ENCODE measurements around the gene OXSR1.

OXSR1 gene

DNA sequence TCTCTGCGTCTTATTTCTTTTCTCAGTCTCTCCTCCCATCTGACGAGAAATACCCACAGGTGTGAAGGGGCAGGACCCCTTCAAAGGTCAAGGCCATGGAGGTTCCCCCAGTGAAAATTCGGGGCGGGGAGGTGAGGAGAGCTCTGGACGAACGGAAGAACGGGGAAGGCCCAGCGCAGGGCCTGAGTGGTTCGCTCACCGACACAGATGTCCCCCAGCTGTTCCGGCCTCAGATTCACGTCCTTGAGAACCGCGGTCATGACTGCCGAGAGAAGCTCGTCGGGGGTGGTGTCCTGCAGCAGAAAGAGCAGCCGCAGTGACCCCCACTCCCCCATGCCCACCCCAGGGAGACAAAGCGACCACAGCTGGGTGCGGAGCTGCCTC lies 29.0 kb upstream of the OXSR1 start:
- TF ChIP-seq, protein P1, sequence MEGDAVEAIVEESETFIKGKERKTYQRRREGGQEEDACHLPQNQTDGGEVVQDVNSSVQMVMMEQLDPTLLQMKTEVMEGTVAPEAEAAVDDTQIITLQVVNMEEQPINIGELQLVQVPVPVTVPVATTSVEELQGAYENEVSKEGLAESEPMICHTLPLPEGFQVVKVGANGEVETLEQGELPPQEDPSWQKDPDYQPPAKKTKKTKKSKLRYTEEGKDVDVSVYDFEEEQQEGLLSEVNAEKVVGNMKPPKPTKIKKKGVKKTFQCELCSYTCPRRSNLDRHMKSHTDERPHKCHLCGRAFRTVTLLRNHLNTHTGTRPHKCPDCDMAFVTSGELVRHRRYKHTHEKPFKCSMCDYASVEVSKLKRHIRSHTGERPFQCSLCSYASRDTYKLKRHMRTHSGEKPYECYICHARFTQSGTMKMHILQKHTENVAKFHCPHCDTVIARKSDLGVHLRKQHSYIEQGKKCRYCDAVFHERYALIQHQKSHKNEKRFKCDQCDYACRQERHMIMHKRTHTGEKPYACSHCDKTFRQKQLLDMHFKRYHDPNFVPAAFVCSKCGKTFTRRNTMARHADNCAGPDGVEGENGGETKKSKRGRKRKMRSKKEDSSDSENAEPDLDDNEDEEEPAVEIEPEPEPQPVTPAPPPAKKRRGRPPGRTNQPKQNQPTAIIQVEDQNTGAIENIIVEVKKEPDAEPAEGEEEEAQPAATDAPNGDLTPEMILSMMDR (conservative IDR thresholded peaks at IDR 0.05; ENCODE audit: low read depth, low read length): no peak
- DNase-seq (ENCODE audit: low read depth): peak; percentile 27
- H3K4me3 ChIP-seq (ENCODE audit: low read depth, low read length): peak overlapping the region; percentile 92

DNA sequence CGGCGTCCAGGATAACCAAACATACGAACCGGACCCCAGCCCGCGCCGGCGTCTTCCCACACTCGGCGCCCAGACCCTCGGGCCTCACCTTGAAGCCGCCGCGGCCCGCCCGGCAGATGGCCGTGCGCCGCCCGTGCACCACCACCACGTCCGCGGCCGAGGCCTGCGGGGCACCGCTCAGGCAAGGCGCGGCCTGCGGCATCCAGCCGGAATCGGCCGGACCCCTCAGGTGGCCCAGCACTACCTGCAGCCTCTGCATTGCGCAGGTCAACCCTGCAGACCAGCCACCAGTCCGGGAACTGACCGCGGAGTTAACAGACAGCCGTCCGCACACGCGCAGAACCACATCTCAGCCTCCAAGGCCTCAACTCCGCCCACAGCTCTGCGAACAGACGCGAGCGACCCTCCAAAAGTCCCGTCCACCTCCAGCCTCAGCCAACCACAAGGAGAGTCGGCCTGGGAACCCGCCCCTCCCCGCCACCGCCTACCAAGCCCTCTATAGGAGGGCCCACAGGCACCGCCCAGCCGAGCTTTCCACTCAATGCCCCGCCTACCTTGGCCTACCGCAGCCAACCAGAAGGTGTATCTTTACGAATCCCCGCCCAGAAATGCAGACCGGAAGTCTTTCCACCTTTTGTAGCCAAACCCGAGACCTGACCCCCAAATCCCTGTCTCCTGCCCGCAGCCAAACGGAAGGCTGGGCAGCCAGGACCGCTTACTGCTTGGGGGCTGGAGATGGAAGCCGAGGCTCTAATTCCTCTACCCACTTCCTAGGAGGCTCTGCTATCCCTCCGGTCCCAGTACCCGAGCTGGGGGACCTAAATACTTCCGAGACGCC lies 28.3 kb upstream of the OXSR1 start, which contains the start of gene ACAA1:
TSS of gene ACAA1 (minus strand) at position 351 of the 838 bp plus-strand sequence. CDS start at position 259, 92 bp downstream.
- H3K4me3 ChIP-seq (ENCODE audit: low read depth, low read length): peak within 1 kb of the TSS; percentile 92
- DNase-seq (ENCODE audit: low read depth): peak; percentile 99
- TF ChIP-seq, protein P1 (conservative IDR thresholded peaks at IDR 0.05; ENCODE audit: low read depth, low read length): no peak

DNA sequence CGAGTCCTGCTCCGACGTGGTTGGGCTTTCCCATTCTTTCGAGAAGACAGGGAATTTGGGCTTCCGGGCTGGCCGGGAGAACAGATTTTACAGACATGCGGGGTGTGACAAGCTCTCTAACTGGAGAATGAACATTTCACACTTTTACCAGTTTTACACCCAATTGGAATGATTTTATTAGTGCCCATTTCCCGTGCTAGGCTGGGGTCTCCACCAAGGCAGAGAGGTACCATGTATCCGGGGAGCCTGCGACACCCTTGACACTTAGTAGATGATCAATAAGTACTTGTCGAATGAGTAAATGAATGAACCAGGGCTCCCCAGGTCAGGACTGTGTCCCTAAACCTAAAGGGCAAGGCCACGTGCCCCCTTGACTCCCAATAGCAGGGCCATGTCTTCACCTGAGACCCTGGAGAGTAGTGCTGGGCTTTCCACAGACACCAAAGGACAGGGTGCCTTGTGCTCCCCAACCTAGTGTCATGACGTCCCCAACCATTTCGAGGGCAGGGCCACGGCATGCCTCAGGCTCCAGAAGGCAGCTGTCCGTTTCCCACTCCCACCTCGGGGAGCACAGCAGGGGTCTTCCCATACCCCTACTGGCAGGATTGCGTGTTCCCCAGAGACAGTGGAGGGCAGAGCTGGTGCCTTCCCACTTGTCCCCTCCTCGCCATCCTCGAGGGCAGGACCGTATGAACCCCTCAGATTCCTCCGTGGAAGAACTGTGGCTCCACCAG lies 27.6 kb upstream of the OXSR1 start:
- H3K4me3 ChIP-seq (ENCODE audit: low read depth, low read length): peak overlapping the region; percentile 90
- peak; percentile 12 for DNase-seq (ENCODE audit: low read depth)
- TF ChIP-seq, protein P1 (conservative IDR thresholded peaks at IDR 0.05; ENCODE audit: low read depth, low read length): peak; percentile 38

DNA sequence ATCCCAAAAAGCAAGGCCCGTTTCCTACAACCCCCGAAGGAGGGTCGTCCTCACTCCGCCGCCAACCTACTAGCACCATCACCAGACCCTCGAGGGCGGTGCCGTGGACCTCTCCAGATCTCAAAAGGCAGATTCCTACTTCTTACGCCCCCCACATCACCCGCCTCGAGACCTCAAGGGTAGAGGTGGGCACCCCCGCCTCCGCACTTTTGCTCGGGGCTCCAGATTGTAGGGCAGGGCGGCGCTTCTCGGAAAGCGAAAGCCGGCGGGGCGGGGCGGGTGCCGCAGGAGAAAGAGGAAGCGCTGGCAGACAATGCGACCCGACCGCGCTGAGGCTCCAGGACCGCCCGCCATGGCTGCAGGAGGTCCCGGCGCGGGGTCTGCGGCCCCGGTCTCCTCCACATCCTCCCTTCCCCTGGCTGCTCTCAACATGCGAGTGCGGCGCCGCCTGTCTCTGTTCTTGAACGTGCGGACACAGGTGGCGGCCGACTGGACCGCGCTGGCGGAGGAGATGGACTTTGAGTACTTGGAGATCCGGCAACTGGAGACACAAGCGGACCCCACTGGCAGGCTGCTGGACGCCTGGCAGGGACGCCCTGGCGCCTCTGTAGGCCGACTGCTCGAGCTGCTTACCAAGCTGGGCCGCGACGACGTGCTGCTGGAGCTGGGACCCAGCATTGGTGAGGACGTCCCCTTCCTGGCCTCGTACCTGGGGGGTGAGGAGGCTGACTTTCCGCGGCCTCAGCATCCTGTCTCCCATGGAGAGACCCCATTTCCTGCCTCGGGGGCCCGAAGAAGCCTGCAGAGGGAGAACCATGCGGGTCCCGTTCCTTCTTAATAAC lies 26.8 kb upstream of the OXSR1 start, which contains the start of gene MYD88:
TSS of gene MYD88 (plus strand) at position 313 of the 842 bp plus-strand sequence. CDS start at position 353, 40 bp downstream.
- TF ChIP-seq, protein P1 (conservative IDR thresholded peaks at IDR 0.05; ENCODE audit: low read depth, low read length): peak; percentile 25
- H3K4me3 ChIP-seq (ENCODE audit: low read depth, low read length): peak within 1 kb of the TSS; percentile 90
- DNase-seq (ENCODE audit: low read depth): peak; percentile 59

DNA sequence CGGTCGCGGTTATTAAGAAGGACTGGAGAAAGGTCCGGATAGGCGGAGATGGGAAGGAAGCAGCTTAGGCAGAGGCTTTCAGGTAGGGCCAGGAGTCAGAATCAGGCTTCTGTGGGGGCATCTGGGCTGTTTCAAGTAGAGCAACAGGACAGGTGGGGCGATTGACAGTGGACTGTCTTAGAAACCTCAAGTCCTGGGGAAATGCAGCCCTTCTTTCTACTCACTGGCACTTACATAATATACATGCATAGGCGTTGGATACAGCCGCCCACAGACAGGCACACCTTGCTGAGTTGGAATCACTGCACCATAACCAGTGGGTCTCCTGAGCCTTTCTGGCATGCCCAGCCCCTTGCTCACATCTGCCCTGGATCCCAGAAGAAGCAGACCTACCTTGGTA lies 26.1 kb upstream of the OXSR1 start:
- TF ChIP-seq, protein P1 (conservative IDR thresholded peaks at IDR 0.05; ENCODE audit: low read depth, low read length): no peak
- DNase-seq (ENCODE audit: low read depth): peak; percentile 25
- H3K4me3 ChIP-seq (ENCODE audit: low read depth, low read length): peak overlapping the region; percentile 90

DNA sequence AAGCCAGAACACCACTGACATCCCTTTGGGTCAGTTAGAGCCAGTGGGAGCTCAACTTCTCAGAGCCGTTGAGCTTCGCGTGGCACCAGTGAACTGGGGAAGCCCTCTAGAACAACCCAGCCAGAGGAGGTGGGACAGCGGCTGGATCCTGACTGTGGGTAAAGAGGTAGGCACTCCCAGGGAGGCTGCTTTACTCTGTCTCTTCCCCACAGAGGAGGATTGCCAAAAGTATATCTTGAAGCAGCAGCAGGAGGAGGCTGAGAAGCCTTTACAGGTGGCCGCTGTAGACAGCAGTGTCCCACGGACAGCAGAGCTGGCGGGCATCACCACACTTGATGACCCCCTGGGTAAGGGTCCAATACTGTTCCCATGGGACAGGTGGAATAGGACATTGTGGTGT lies 25.7 kb upstream of the OXSR1 start:
- TF ChIP-seq, protein P1 (conservative IDR thresholded peaks at IDR 0.05; ENCODE audit: low read depth, low read length): no peak
- peak overlapping the region; percentile 90 for H3K4me3 ChIP-seq (ENCODE audit: low read depth, low read length)
- DNase-seq (ENCODE audit: low read depth): no peak

Measured in choroid plexus epithelial cell (primary cell).